Adrenal gland (tissue), 12 donors: Measurements from ENCODE around the gene PLAC8. TPM values are rescaled to one million over a fixed set of nuclear protein-coding genes. Genes with fewer than 3 reads are reported as not detected.
"Not testable (repeated sequence)": the region's sequence is repeated elsewhere in the genome, so short reads cannot be mapped to it uniquely, and the experiment has no call there.

Experiments used
- DNase-seq, 7 donors: peaks; one replicate each; pipeline ENCODE4 v3.0.0-alpha.2; 2019 to 2020
- H3K27ac ChIP-seq, 5 donors: fragments of 200-600 bp; sonication (generic) in 4 of 5; 1 replicate in 3 of 5; 2 replicates in 2 of 5; pipeline versions ENCODE4 v1.5.1 to v1.8.0; 2016 to 2020; ENCODE audit warnings: mild to moderate bottlenecking in 1 of 5
- H3K27me3 ChIP-seq: fragments of 200-600 bp; 2 replicates; pipeline ENCODE4 v1.8.0; 2021
- H3K36me3 ChIP-seq, 2 donors: fragments of 200-600 bp; replicated peaks in 1 of 2; 1 replicate in 1 of 2; 2 replicates in 1 of 2; pipeline versions ENCODE4 v1.5.1 to v1.8.0; 2018 to 2022
- H3K4me1 ChIP-seq, 2 donors: fragments of 200-600 bp; replicated peaks in 1 of 2; 1 replicate in 1 of 2; 2 replicates in 1 of 2; pipeline versions ENCODE4 v1.5.1 to v1.8.0; 2018 to 2021
- H3K4me3 ChIP-seq, 4 donors: fragments of 200-600 bp; sonication (generic) in 3 of 4; one replicate each; pipeline ENCODE4 v1.5.1; 2016 to 2018
- H3K9me3 ChIP-seq, 3 donors: fragments of 200-600 bp; sonication (generic) in 1 of 3; replicated peaks in 1 of 3; 1 replicate in 2 of 3; 2 replicates in 1 of 3; pipeline versions ENCODE4 v1.5.1 to v1.8.0; 2016 to 2021
- CTCF ChIP-seq, 6 experiments: fragments of 450-650 bp in 4 of 6; fragments of 200-600 bp in 2 of 6; sonication (generic) in 1 of 6; IDR thresholded peaks; 1 replicate in 5 of 6; 2 replicates in 1 of 6; pipeline versions ENCODE4 v1.5.1 to v1.8.0; 2016 to 2021; ENCODE audit warnings: antibody characterized with exemption in 6 of 6, mild to moderate bottlenecking in 2 of 6, moderate library complexity in 1 of 6
- POLR2A ChIP-seq, 2 donors: fragments of 450-650 bp; IDR thresholded peaks; one replicate each; pipeline ENCODE4 v1.6.1; 2017; ENCODE audit warnings: antibody characterized with exemption in 2 of 2, mild to moderate bottlenecking in 2 of 2, moderate library complexity in 1 of 2
- WGBS, 4 donors: extraction: QIAGEN DNeasy Blood & Tissue Kit in 2 of 4; methylation state at CpG; one replicate each; pipeline versions ENCODE4 v1.1.5 to v1.1.7; 2013 to 2017; 5-methylcytosine and 5-hydroxymethylcytosine counted together
- intact Hi-C, 2 donors: fragments of 100-400 bp; cut with DNase I; formaldehyde crosslinking; loops; one replicate each; pipeline versions ENCODE4 v1.14.1 to v1.15.0; 2022 to 2023
- polyA plus RNA-seq, 3 donors: library from polyadenylated mRNA; stranded (reverse); fragments of 200-250 nt in 2 of 3; fragments of 350-450 nt in 1 of 3; fragmentation: Illumina TruSeq in 1 of 3; extraction: RNeasy Lipid Tissue Mini Kit (QIAGEN cat#74804) in 1 of 3; gene quantifications; one replicate each; pipeline ENCODE4 v1.2.3, GENCODE V29; 2013 to 2014
- total RNA-seq, 9 donors: library from RNA; depleted of rRNA in 4 of 9; stranded (reverse); fragments of >200 nt in 4 of 9; fragments of 120-200 nt in 1 of 9; fragmentation: NEBNext Ultra II Directional in 1 of 9; extraction: Animal tissue kit (Norgen Biotek cat#: 25700) in 1 of 9; gene quantifications; one replicate each; pipeline versions ENCODE4 v1.1.0 to v1.2.4, GENCODE V29; 2013 to 2023
- donor health status: healthy with polysubstance abuse.
- donor health status: Bipolar disorder and iron deficiency.
- donor health status: DM: yes; HTN: yes; CAD: no.
- donor health status: DM: no; HTN: no; CAD: no.
- donor health status: DM: no; HTN: no; CAD: no.
- donor health status: DM: yes; HTN: yes; CAD: no.

Gene PLAC8
- total and polyA plus RNA-seq, 12 donors = 1.4 to 14.4 (median 2.9) TPM; not detected in 1

GRCh38 chr4:83150653-83151330 lies 36.3 kb upstream of the PLAC8 start:
- intact Hi-C loops = no loop called here
- no peaks in the 10 kb centered on the region for H3K36me3 ChIP-seq
- 63 to 72% (median 66%) methylated on average over 8 of the region's 8 CpGs for WGBS, 4 donors

GRCh38 chr4:83149865-83150652 lies 35.5 kb upstream of the PLAC8 start:
- DNase-seq = no peak
- 62 to 74% (median 64%) methylated on average over 11 of the region's 11 CpGs for WGBS, 4 donors
- intact Hi-C loops = no loop called here
- peaks cover 15 to 17% of the 10 kb centered on the region in 2 donors for H3K4me1 ChIP-seq
- no peak overlapping the region for H3K4me3 ChIP-seq
- TF ChIP-seq POLR2A (IDR thresholded peaks at IDR 0.05) (no peak), CTCF (IDR thresholded peaks at IDR 0.05) (no peak)
- no peaks in the 10 kb centered on the region for H3K36me3 ChIP-seq
- H3K27me3 ChIP-seq = no peaks in the 10 kb centered on the region
- peak overlapping the region in 1 of 5 donors; percentile 10 for H3K27ac ChIP-seq
- no peaks in the 10 kb centered on the region for H3K9me3 ChIP-seq

More at GRCh38 chr4:83150653-83151330, 36.3 kb upstream of the PLAC8 start:
- no peak for TF ChIP-seq POLR2A (IDR thresholded peaks at IDR 0.05)
- no peak for TF ChIP-seq CTCF (IDR thresholded peaks at IDR 0.05)
- H3K4me1 ChIP-seq = peaks cover 15 to 17% of the 10 kb centered on the region in 2 donors
- no peaks in the 10 kb centered on the region for H3K9me3 ChIP-seq
- no peak overlapping the region for H3K4me3 ChIP-seq
- no peaks in the 10 kb centered on the region for H3K27me3 ChIP-seq
- peak overlapping the region in 1 of 5 donors; percentile 10 for H3K27ac ChIP-seq
- DNase-seq = peak in 3 of 7 donors; percentile 8 to 17 (median 10)

- no peak overlapping the region for H3K4me3 ChIP-seq
- H3K36me3 ChIP-seq = no peaks in the 10 kb centered on the region
- no peak overlapping the region for H3K27ac ChIP-seq
- H3K9me3 ChIP-seq = no peaks in the 10 kb centered on the region
- no peak for DNase-seq
- intact Hi-C loops = no loop called here
- 77 to 93% (median 91%) methylated on average over 2 of the region's 2 CpGs for WGBS, 4 donors
- TF ChIP-seq CTCF (IDR thresholded peaks at IDR 0.05) = no peak
- TF ChIP-seq POLR2A (IDR thresholded peaks at IDR 0.05) = no peak
- H3K27me3 ChIP-seq = no peaks in the 10 kb centered on the region
- peaks cover 5 to 12% of the 10 kb centered on the region in 2 donors for H3K4me1 ChIP-seq
Measured at GRCh38 chr4:83146841-83147240, 32.3 kb upstream of the PLAC8 start.

GRCh38 chr4:83145776-83146175 lies 31.2 kb upstream of the PLAC8 start:
- intact Hi-C loops, H3K4me3 ChIP-seq, H3K4me1 ChIP-seq, H3K36me3 ChIP-seq, H3K27me3 ChIP-seq, H3K27ac ChIP-seq, H3K9me3 ChIP-seq, DNase-seq: not testable (repeated sequence)
- 84 to 94% (median 89%) methylated on average over 5 of the region's 5 CpGs for whole genome bisulfite sequencing, 4 donors
